OCI-LY3 (cell line): Measurements from ENCODE around the gene SIN3A.

Experiments used
- H2AFZ ChIP-seq: fragments of 200-600, 300-600 bp; shearing (Covaris generic); 2 replicates; pipeline ENCODE4 v1.6.0; 2014; ENCODE audit warnings: antibody characterized with exemption, low read depth, low read length
- H3K27ac ChIP-seq: fragments of 200-600, 300-600 bp; sonication (generic); 2 replicates; pipeline ENCODE4 v1.5.1; 2014; ENCODE audit warnings: mild to moderate bottlenecking, low read length, moderate library complexity, mixed read lengths
- H3K27me3 ChIP-seq: fragments of 200-600, 300-600 bp; sonication (generic); 2 replicates; pipeline ENCODE4 v1.6.1; 2014; ENCODE audit warnings: low read depth, low read length, mixed read lengths
- H3K36me3 ChIP-seq: fragments of 200-600, 300-600 bp; sonication (generic); replicated peaks from 2 replicates; pipeline ENCODE3; 2014; ENCODE audit warnings: low read depth, low read length, mixed read lengths
- H3K4me1 ChIP-seq: fragments of 300-600, 200-600 bp; sonication (generic); 2 replicates; pipeline ENCODE4 v1.6.1; 2014; ENCODE audit warnings: low read length, mixed read lengths
- H3K4me2 ChIP-seq: fragments of 200-600, 300-600 bp; sonication (generic); 2 replicates; pipeline ENCODE4 v1.6.1; 2014; ENCODE audit warnings: low read length, mixed read lengths
- H3K4me3 ChIP-seq: fragments of 300-600, 200-600 bp; sonication (generic); 2 replicates; pipeline ENCODE4 v1.5.1; 2014; ENCODE audit warnings: antibody characterized with exemption, mild to moderate bottlenecking, low read length, moderate library complexity
- H3K79me2 ChIP-seq: fragments of 300-600, 200-600 bp; shearing (Covaris generic); 2 replicates; pipeline ENCODE4 v1.6.1; 2014; ENCODE audit warnings: mild to moderate bottlenecking, low read length, mixed read lengths
- H3K9ac ChIP-seq: fragments of 300-600, 200-600 bp; shearing (Covaris generic); 2 replicates; pipeline ENCODE4 v1.6.0; 2014; ENCODE audit warnings: mild to moderate bottlenecking, low read length, moderate library complexity
- H3K9me3 ChIP-seq: fragments of 200-600, 300-600 bp; shearing (Covaris generic); 2 replicates; pipeline ENCODE4 v1.6.1; 2014; ENCODE audit warnings: low read length, mixed read lengths; ENCODE audit not compliant: insufficient read depth
- H4K20me1 ChIP-seq: fragments of 200-600, 300-600 bp; sonication (generic); 2 replicates; pipeline ENCODE4 v1.6.1; 2016; ENCODE audit warnings: low read length, mixed read lengths; ENCODE audit not compliant: insufficient read depth
- EZH2phosphoT487 ChIP-seq: fragments of 200-600 bp; shearing (Covaris generic); IDR thresholded peaks from 2 replicates; pipeline ENCODE4 v1.6.1; 2018; ENCODE audit warnings: antibody characterized with exemption, mixed run types, low read depth
- TF ChIP-seq, protein P1 (sequence below): fragments of 200-600, 300-600 bp; sonication (generic); IDR thresholded peaks from 2 replicates; pipeline ENCODE4 v1.5.1; 2014; ENCODE audit warnings: antibody characterized with exemption, low read length, low read depth

SIN3A gene

DNA sequence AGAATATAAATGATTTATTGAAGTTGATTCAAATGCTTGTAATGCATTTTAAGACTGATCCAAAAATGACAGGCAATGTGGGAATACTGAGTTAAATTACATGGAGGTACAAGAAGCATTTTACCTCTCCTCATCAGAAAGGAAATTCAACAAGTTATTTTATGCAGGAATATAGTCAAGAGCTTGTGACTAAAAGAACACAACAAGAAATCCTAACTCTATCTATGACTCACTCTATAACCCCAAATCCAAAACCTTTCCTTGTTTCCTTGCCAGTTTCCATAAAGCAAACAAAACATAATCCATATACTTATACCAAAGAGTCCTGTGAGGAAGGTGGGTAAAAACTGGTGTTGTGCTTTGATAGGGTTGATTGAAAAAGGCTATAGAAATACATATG lies 30.8 kb downstream of the SIN3A start:
- H3K27ac ChIP-seq, result no peak overlapping the region
- peaks cover 5% of the 10 kb centered on the region for H3K79me2 ChIP-seq
- H4K20me1 ChIP-seq, result 0 out of 2 replicates have a peak, but pooled peaks cover 3% of the 10 kb centered on the region

DNA sequence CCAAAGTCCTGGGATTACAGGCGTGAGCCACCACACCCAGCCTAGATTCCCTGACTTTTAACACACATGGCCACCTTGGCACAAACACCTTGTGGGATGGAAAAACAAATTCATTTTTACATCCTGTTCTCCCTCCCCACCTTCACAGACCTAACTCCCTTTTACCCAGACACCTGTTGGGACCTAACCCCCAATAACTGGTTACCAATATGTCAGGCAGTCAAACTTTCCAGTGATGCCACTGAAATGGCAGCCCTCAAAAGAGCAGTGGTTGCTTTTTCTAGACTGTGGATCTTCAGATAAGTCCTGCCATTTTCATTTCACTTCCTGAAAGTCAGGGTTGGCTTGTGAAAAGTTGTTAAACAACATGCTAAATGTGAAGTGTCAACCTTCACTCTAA lies 34.9 kb downstream of the SIN3A start:
- no peak overlapping the region for H2AFZ ChIP-seq
- no peaks in the 10 kb centered on the region for H3K9me3 ChIP-seq
- H3K4me2 ChIP-seq, result no peak overlapping the region
- no peaks in the 10 kb centered on the region for H3K27me3 ChIP-seq
- H3K27ac ChIP-seq, result no peak overlapping the region
- peaks cover 45% of the 10 kb centered on the region for H3K36me3 ChIP-seq
- no peaks in the 10 kb centered on the region for H3K4me1 ChIP-seq
- TF ChIP-seq, protein P1, sequence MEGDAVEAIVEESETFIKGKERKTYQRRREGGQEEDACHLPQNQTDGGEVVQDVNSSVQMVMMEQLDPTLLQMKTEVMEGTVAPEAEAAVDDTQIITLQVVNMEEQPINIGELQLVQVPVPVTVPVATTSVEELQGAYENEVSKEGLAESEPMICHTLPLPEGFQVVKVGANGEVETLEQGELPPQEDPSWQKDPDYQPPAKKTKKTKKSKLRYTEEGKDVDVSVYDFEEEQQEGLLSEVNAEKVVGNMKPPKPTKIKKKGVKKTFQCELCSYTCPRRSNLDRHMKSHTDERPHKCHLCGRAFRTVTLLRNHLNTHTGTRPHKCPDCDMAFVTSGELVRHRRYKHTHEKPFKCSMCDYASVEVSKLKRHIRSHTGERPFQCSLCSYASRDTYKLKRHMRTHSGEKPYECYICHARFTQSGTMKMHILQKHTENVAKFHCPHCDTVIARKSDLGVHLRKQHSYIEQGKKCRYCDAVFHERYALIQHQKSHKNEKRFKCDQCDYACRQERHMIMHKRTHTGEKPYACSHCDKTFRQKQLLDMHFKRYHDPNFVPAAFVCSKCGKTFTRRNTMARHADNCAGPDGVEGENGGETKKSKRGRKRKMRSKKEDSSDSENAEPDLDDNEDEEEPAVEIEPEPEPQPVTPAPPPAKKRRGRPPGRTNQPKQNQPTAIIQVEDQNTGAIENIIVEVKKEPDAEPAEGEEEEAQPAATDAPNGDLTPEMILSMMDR, result no peak
- TF ChIP-seq EZH2phosphoT487, result no peak
- no peak overlapping the region for H3K4me3 ChIP-seq
- no peaks in the 10 kb centered on the region; the same call in 1 of the 2 replicates for H3K79me2 ChIP-seq
- H4K20me1 ChIP-seq, result no peaks in the 10 kb centered on the region
- H3K9ac ChIP-seq, result no peak overlapping the region

More for the DNA sequence above, 30.8 kb downstream of the SIN3A start:
- Histone ChIP-seq H2AFZ (no peak overlapping the region), H3K27me3 (no peaks in the 10 kb centered on the region), H3K4me1 (no peaks in the 10 kb centered on the region), H3K4me2 (no peak overlapping the region), H3K9me3 (no peaks in the 10 kb centered on the region), H3K36me3 (peaks cover 31% of the 10 kb centered on the region), H3K4me3 (no peak overlapping the region), H3K9ac (no peak overlapping the region)
- no peak for TF ChIP-seq EZH2phosphoT487
- TF ChIP-seq, protein P1, result no peak

DNA sequence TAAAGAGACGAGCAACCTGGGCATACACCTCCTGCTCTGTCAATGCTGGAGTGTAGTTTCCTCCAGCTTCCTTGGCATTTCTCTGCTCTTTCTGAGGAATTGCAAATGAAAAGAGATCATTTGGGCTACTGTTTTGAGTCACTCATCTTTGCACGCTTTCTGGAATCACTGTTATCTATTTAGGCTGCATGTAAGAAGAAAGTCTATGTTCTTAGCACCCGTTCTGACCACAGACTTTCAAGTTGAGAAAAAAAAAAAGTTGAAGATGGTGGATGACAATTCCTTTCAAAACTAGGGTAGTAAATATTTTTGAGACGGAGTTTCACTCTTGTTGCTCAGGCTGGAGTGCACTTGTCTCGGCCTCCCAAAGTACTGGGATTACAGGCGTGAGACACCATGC lies 41.3 kb downstream of the SIN3A start:
- TF ChIP-seq EZH2phosphoT487, result no peak
- TF ChIP-seq, protein P1, result no peak
- H2AFZ ChIP-seq, result no peak overlapping the region
- 0 out of 2 replicates have a peak, but pooled peaks cover 3% of the 10 kb centered on the region for H4K20me1 ChIP-seq
- H3K79me2 ChIP-seq, result 0 out of 2 replicates have a peak, but pooled peaks cover 3% of the 10 kb centered on the region
- H3K4me2 ChIP-seq, result no peak overlapping the region
- no peak overlapping the region for H3K4me3 ChIP-seq
- no peaks in the 10 kb centered on the region for H3K9me3 ChIP-seq
- H3K27ac ChIP-seq, result no peak overlapping the region
- H3K9ac ChIP-seq, result no peak overlapping the region
- H3K36me3 ChIP-seq, result peaks cover 73% of the 10 kb centered on the region
- H3K27me3 ChIP-seq, result no peaks in the 10 kb centered on the region
- H3K4me1 ChIP-seq, result peaks cover 6% of the 10 kb centered on the region

DNA sequence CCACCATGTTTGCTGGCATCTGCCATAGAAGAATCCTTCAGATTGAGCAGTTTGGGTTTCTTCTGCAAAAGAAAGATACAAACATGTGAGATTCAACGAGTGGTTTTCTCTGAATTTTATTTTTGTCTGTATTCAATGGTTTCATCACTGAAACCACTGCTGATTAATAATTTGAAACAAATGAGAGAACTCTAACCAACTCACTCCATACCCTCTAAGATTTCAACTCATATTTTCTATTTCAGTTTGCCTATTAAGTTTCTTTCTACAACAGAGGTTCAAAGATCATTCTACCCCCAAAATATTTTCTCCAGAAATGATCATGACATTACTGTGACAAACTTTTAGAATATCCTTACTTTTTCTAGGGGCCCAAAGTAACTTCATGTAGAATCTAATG lies 44.4 kb downstream of the SIN3A start:
- H3K9me3 ChIP-seq, result no peaks in the 10 kb centered on the region
- H3K27me3 ChIP-seq, result no peaks in the 10 kb centered on the region
- no peak overlapping the region for H3K4me2 ChIP-seq
- no peak overlapping the region for H3K9ac ChIP-seq
- H4K20me1 ChIP-seq, result 0 out of 2 replicates have a peak, but pooled peaks cover 3% of the 10 kb centered on the region
- H3K79me2 ChIP-seq, result 0 out of 2 replicates have a peak, but pooled peaks cover 3% of the 10 kb centered on the region
- peaks cover 6% of the 10 kb centered on the region for H3K4me1 ChIP-seq
- H2AFZ ChIP-seq, result no peak overlapping the region
- H3K36me3 ChIP-seq, result peaks cover 61% of the 10 kb centered on the region
- TF ChIP-seq, protein P1, result no peak
- TF ChIP-seq EZH2phosphoT487, result no peak
- no peak overlapping the region for H3K27ac ChIP-seq
- no peak overlapping the region for H3K4me3 ChIP-seq
